Mammary epithelial cell (primary cell): Measurements from ENCODE around the gene RUFY1.

ENCODE experiments used
- EZH2 ChIP-seq: IDR thresholded peaks from 2 replicates; pipeline ENCODE4 v1.6.1; 2012; ENCODE audit warnings: low read length, inconsistent platforms, borderline replicate concordance
- TF ChIP-seq, protein P1 (sequence below), 2 donors: IDR thresholded peaks in 1 of 2; conservative IDR thresholded peaks in 1 of 2; 2 replicates each; pipeline ENCODE4 v1.5.1; 2011 to 2012; ENCODE audit warnings: inconsistent platforms in 2 of 2, low read length in 2 of 2, mild to moderate bottlenecking in 2 of 2, control low read depth in 1 of 2, low read depth in 1 of 2; ENCODE audit not compliant: insufficient read depth in 1 of 2; ENCODE audit errors: extremely low read depth in 1 of 2

DNA sequence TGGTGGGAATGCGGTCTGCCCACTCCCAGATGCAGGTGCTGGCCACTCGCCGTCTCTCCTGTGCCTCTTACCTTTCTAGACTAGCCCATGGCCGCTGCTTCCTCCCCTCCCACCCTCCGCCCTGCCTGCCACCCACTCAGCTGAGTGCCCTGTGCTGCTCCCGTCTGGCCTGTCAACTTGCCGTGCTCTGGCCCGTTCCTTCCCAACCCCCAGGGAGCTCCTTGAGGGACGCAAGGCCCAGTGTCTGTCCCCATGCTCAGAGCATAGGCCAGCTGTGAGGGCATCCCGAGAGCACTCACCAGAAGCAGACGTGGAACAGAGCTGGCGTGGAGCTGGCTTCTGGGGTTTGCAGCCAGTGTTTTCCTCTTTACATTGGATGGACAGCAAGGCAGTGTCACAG is 53.0 kb downstream of the RUFY1 start:
- TF ChIP-seq, protein P1, sequence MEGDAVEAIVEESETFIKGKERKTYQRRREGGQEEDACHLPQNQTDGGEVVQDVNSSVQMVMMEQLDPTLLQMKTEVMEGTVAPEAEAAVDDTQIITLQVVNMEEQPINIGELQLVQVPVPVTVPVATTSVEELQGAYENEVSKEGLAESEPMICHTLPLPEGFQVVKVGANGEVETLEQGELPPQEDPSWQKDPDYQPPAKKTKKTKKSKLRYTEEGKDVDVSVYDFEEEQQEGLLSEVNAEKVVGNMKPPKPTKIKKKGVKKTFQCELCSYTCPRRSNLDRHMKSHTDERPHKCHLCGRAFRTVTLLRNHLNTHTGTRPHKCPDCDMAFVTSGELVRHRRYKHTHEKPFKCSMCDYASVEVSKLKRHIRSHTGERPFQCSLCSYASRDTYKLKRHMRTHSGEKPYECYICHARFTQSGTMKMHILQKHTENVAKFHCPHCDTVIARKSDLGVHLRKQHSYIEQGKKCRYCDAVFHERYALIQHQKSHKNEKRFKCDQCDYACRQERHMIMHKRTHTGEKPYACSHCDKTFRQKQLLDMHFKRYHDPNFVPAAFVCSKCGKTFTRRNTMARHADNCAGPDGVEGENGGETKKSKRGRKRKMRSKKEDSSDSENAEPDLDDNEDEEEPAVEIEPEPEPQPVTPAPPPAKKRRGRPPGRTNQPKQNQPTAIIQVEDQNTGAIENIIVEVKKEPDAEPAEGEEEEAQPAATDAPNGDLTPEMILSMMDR (conservative IDR thresholded peaks at IDR 0.05 in 1 of 2, IDR thresholded peaks at IDR 0.05 in 1 of 2; ENCODE audit: extremely low read depth in 1 of 2, insufficient read depth in 1 of 2, low read depth in 1 of 2, low read length in 2 of 2): no peak
- TF ChIP-seq EZH2: no peak
